ENCODE results near the gene DGCR6. TPM values are rescaled to one million over a fixed set of nuclear protein-coding genes. Genes with fewer than 3 reads are reported as not detected.
"Not testable (repeated sequence)": the region's sequence is repeated elsewhere in the genome, so short reads cannot be mapped to it uniquely, and the experiment has no call there.

The DGCR6 gene
- total RNA-seq, 1 experiment from 2014 or later = 1.8 TPM

- H3K9ac ChIP-seq (ENCODE audit: extremely low read depth, insufficient read length, low read length); H3K4ac ChIP-seq (ENCODE audit: low read depth, low read length); H3K79me2 ChIP-seq (ENCODE audit: insufficient read depth, low read length); H3K79me1 ChIP-seq (ENCODE audit: insufficient read depth, low read depth, low read length, poor library complexity, severe bottlenecking); H3K56ac ChIP-seq (ENCODE audit: insufficient read length, low read depth, low read length); H2BK120ac ChIP-seq (ENCODE audit: low read depth, low read length, poor library complexity, severe bottlenecking); H2AK5ac ChIP-seq (ENCODE audit: insufficient read length, low read length); H3K27me3 Mint-ChIP-seq (ENCODE audit: low read depth); H3K4me3 Mint-ChIP-seq; DNase-seq; H4K5ac ChIP-seq (ENCODE audit: insufficient read length, low read depth, low read length); H3K27me3 ChIP-seq (ENCODE audit: insufficient read depth, low read length); H4K20me1 ChIP-seq (ENCODE audit: control insufficient read depth, insufficient read depth, insufficient read length); H3K18ac ChIP-seq (ENCODE audit: insufficient read length, low read depth, low read length); H2AFZ ChIP-seq (ENCODE audit: low read length); H3K9me3 Mint-ChIP-seq; H3K27ac Mint-ChIP-seq; H3K14ac ChIP-seq (ENCODE audit: insufficient read depth, low read length); H3K23ac ChIP-seq (ENCODE audit: insufficient read length, low read depth, low read length); H3K27ac ChIP-seq (ENCODE audit: insufficient read length, low read depth, low read length); H3K4me2 ChIP-seq (ENCODE audit: insufficient read depth, insufficient read length, low read length); H2BK15ac ChIP-seq (ENCODE audit: low read depth, low read length); H3T11ph ChIP-seq (ENCODE audit: low read length); H2BK12ac ChIP-seq (ENCODE audit: insufficient read length, low read depth, low read length); H4K91ac ChIP-seq (ENCODE audit: insufficient read length, low read depth, low read length); H2BK20ac ChIP-seq (ENCODE audit: low read depth, low read length, poor library complexity, severe bottlenecking); H4K8ac ChIP-seq (replicated peaks; ENCODE audit: insufficient read length, low read depth, low read length); H3K36me3 Mint-ChIP-seq (ENCODE audit: insufficient read depth in 1 of 3, low read depth in 3 of 3); H3K23me2 ChIP-seq (ENCODE audit: insufficient read length, low read depth, low read length, poor library complexity, severe bottlenecking); H3K4me1 ChIP-seq (ENCODE audit: insufficient read depth, low read length); H2BK5ac ChIP-seq (ENCODE audit: insufficient read length, low read length); H3K9me3 ChIP-seq (ENCODE audit: control insufficient read depth, low read depth, low read length): not testable (repeated sequence)
- no CpG with 5 or more reads among the region's 6 CpGs for WGBS (ENCODE audit: extremely low coverage, insufficient read length, low lambda C conversion rate)
- H3K4me1 Mint-ChIP-seq = peaks cover 7 to 16% of the 10 kb centered on the region in 2 experiments
Observed at GRCh38 chr22:18959266-18959665, 53.1 kb downstream of the DGCR6 start.

- not testable (repeated sequence) for H4K91ac ChIP-seq (ENCODE audit: insufficient read length, low read depth, low read length); H3K36me3 Mint-ChIP-seq (ENCODE audit: insufficient read depth in 1 of 3, low read depth in 3 of 3); H3K4ac ChIP-seq (ENCODE audit: low read depth, low read length); H3K9me3 Mint-ChIP-seq; H3K56ac ChIP-seq (ENCODE audit: insufficient read length, low read depth, low read length); H3K4me3 Mint-ChIP-seq; H3K4me2 ChIP-seq (ENCODE audit: insufficient read depth, insufficient read length, low read length); H4K8ac ChIP-seq (replicated peaks; ENCODE audit: insufficient read length, low read depth, low read length); H3K4me1 ChIP-seq (ENCODE audit: insufficient read depth, low read length); H2BK120ac ChIP-seq (ENCODE audit: low read depth, low read length, poor library complexity, severe bottlenecking); H2BK5ac ChIP-seq (ENCODE audit: insufficient read length, low read length); H3K27me3 Mint-ChIP-seq (ENCODE audit: low read depth); H3K23me2 ChIP-seq (ENCODE audit: insufficient read length, low read depth, low read length, poor library complexity, severe bottlenecking); H2BK20ac ChIP-seq (ENCODE audit: low read depth, low read length, poor library complexity, severe bottlenecking); H2AFZ ChIP-seq (ENCODE audit: low read length); H2AK5ac ChIP-seq (ENCODE audit: insufficient read length, low read length); H4K5ac ChIP-seq (ENCODE audit: insufficient read length, low read depth, low read length); H3K18ac ChIP-seq (ENCODE audit: insufficient read length, low read depth, low read length); H3K27me3 ChIP-seq (ENCODE audit: insufficient read depth, low read length); H3K14ac ChIP-seq (ENCODE audit: insufficient read depth, low read length); H3K9me3 ChIP-seq (ENCODE audit: control insufficient read depth, low read depth, low read length); H3T11ph ChIP-seq (ENCODE audit: low read length); DNase-seq; H4K20me1 ChIP-seq (ENCODE audit: control insufficient read depth, insufficient read depth, insufficient read length); H3K79me2 ChIP-seq (ENCODE audit: insufficient read depth, low read length); H2BK12ac ChIP-seq (ENCODE audit: insufficient read length, low read depth, low read length); H2BK15ac ChIP-seq (ENCODE audit: low read depth, low read length); H3K79me1 ChIP-seq (ENCODE audit: insufficient read depth, low read depth, low read length, poor library complexity, severe bottlenecking); H3K27ac Mint-ChIP-seq; H3K27ac ChIP-seq (ENCODE audit: insufficient read length, low read depth, low read length); H3K9ac ChIP-seq (ENCODE audit: extremely low read depth, insufficient read length, low read length); H3K23ac ChIP-seq (ENCODE audit: insufficient read length, low read depth, low read length)
- H3K4me1 Mint-ChIP-seq = peaks cover 7 to 16% of the 10 kb centered on the region in 2 experiments
- no CpG with 5 or more reads among the region's 12 CpGs for WGBS (ENCODE audit: extremely low coverage, insufficient read length, low lambda C conversion rate)
Observed at GRCh38 chr22:18959741-18960140, 53.6 kb downstream of the DGCR6 start.
